ENCODE results near the gene ZNF423.

Gene ZNF423

GRCh38 chr16:49586466-49587450, 269.2 kb downstream of the ZNF423 start:
- Histone ChIP-seq H3K27ac (no peak overlapping the region), H3K4me3 (ENCODE audit: low read depth, low read length) (no peak overlapping the region), H3K36me3 (no peaks in the 10 kb centered on the region), H3K27me3 (ENCODE audit: insufficient read depth, low read depth, severe bottlenecking) (no peaks in the 10 kb centered on the region), H3K9me3 (ENCODE audit: severe bottlenecking) (peaks cover 2% of the 10 kb centered on the region)
- no peak for TF ChIP-seq CTCF (IDR thresholded peaks at IDR 0.05; ENCODE audit: low read depth, low read length)
- no peak for DNase-seq

GRCh38 chr16:49585143-49585832, 270.6 kb downstream of the ZNF423 start:
- no peak for TF ChIP-seq CTCF (IDR thresholded peaks at IDR 0.05; ENCODE audit: low read depth, low read length)
- no peaks in the 10 kb centered on the region for H3K27me3 ChIP-seq (ENCODE audit: insufficient read depth, low read depth, severe bottlenecking)
- no peaks in the 10 kb centered on the region for H3K36me3 ChIP-seq
- peaks cover 2% of the 10 kb centered on the region for H3K9me3 ChIP-seq (ENCODE audit: severe bottlenecking)
- no peak overlapping the region for H3K4me3 ChIP-seq (ENCODE audit: low read depth, low read length)
- DNase-seq: no peak
- no peak overlapping the region for H3K27ac ChIP-seq

- no peak overlapping the region for H3K27ac ChIP-seq
- H3K4me3 ChIP-seq (ENCODE audit: low read depth, low read length): no peak overlapping the region
- no peak for TF ChIP-seq CTCF (IDR thresholded peaks at IDR 0.05; ENCODE audit: low read depth, low read length)
- peaks cover 2% of the 10 kb centered on the region for H3K9me3 ChIP-seq (ENCODE audit: severe bottlenecking)
- H3K27me3 ChIP-seq (ENCODE audit: insufficient read depth, low read depth, severe bottlenecking): no peaks in the 10 kb centered on the region
- no peaks in the 10 kb centered on the region for H3K36me3 ChIP-seq
- no peak for DNase-seq
Observed at GRCh38 chr16:49583911-49584310, 272.0 kb downstream of the ZNF423 start.

- no peak for TF ChIP-seq CTCF (IDR thresholded peaks at IDR 0.05; ENCODE audit: low read depth, low read length)
- no peak for DNase-seq
- no peaks in the 10 kb centered on the region for H3K27me3 ChIP-seq (ENCODE audit: insufficient read depth, low read depth, severe bottlenecking)
- H3K27ac ChIP-seq: no peak overlapping the region
- no peaks in the 10 kb centered on the region for H3K36me3 ChIP-seq
- no peaks in the 10 kb centered on the region for H3K9me3 ChIP-seq (ENCODE audit: severe bottlenecking)
- no peak overlapping the region for H3K4me3 ChIP-seq (ENCODE audit: low read depth, low read length)
Observed at GRCh38 chr16:49581630-49582298, 274.1 kb downstream of the ZNF423 start.

GRCh38 chr16:49580751-49581303, 275.1 kb downstream of the ZNF423 start:
- DNase-seq: no peak
- no peaks in the 10 kb centered on the region for H3K27me3 ChIP-seq (ENCODE audit: insufficient read depth, low read depth, severe bottlenecking)
- TF ChIP-seq CTCF (IDR thresholded peaks at IDR 0.05; ENCODE audit: low read depth, low read length): no peak
- no peaks in the 10 kb centered on the region for H3K9me3 ChIP-seq (ENCODE audit: severe bottlenecking)
- no peaks in the 10 kb centered on the region for H3K36me3 ChIP-seq
- no peak overlapping the region for H3K4me3 ChIP-seq (ENCODE audit: low read depth, low read length)
- no peak overlapping the region for H3K27ac ChIP-seq
